ENCODE results near the gene ATP5F1D.

DNA sequence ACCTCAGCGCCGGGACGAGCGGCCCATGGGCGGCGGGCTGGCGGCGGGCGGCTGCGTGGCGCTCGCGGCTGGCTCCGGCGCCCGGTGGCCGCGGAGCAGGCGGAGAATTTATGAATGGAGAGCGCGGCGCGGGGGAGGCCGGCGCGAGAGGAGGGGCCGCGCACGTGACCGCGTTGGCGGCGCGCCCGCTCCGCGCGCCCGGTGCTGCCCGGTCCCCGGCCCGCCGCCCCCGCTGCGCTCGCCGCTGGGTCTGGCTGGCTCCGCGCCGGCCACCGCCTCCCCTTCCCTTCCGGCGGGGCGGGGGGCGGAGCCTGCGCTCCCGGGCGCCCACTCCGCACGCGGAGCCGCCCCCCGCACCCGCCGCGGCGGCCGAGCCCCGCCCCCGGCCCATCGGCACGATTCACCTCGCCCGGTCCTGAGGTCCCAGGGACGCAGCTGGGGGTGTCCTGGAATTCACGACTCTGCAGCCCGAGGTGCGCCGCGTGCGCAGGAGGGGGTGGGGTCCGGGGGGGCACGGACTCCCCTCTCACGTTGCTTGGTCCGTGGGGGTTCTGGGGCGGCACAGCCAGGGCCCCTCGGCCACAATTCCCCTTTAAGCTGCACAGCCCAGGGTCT is 3.7 kb upstream of the ATP5F1D start, which contains the start of gene CBARP:
- TF ChIP-seq, protein P1, sequence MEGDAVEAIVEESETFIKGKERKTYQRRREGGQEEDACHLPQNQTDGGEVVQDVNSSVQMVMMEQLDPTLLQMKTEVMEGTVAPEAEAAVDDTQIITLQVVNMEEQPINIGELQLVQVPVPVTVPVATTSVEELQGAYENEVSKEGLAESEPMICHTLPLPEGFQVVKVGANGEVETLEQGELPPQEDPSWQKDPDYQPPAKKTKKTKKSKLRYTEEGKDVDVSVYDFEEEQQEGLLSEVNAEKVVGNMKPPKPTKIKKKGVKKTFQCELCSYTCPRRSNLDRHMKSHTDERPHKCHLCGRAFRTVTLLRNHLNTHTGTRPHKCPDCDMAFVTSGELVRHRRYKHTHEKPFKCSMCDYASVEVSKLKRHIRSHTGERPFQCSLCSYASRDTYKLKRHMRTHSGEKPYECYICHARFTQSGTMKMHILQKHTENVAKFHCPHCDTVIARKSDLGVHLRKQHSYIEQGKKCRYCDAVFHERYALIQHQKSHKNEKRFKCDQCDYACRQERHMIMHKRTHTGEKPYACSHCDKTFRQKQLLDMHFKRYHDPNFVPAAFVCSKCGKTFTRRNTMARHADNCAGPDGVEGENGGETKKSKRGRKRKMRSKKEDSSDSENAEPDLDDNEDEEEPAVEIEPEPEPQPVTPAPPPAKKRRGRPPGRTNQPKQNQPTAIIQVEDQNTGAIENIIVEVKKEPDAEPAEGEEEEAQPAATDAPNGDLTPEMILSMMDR (conservative IDR thresholded peaks at IDR 0.05; ENCODE audit: low read depth, low read length): no peak
- no peak for TF ChIP-seq EZH2 (IDR thresholded peaks at IDR 0.05; ENCODE audit: low read length, unreplicated experiment)

Measured in PC-3 (cell line).